Measurements from ENCODE around the gene UNC93B1.

The UNC93B1 gene

GRCh38 chr11:68014157-68014946 is 10.5 kb upstream of the UNC93B1 start:
- H3K4me3 ChIP-seq (ENCODE audit: low read depth, low read length), result no peak overlapping the region
- DNase-seq (ENCODE audit: low read depth), result peak; percentile 53
- no peak for TF ChIP-seq CTCF (IDR thresholded peaks at IDR 0.05; ENCODE audit: low read depth, low read length, missing control alignments)
- in situ Hi-C loops (cut with HindIII; ENCODE audit: low sequenced_read_pairs), result no loop called here

- H3K4me3 ChIP-seq (ENCODE audit: low read depth, low read length), result no peak overlapping the region
- in situ Hi-C loops (cut with HindIII; ENCODE audit: low sequenced_read_pairs), result no loop called here
- TF ChIP-seq CTCF (IDR thresholded peaks at IDR 0.05; ENCODE audit: low read depth, low read length, missing control alignments), result no peak
- no peak for DNase-seq (ENCODE audit: low read depth)
Measured at GRCh38 chr11:68013611-68014156, 9.8 kb upstream of the UNC93B1 start.

GRCh38 chr11:68012843-68013610 is 9.1 kb upstream of the UNC93B1 start:
- TF ChIP-seq CTCF (IDR thresholded peaks at IDR 0.05; ENCODE audit: low read depth, low read length, missing control alignments), result no peak
- H3K4me3 ChIP-seq (ENCODE audit: low read depth, low read length), result no peak overlapping the region
- DNase-seq (ENCODE audit: low read depth), result peak; percentile 95
- in situ Hi-C loops (cut with HindIII; ENCODE audit: low sequenced_read_pairs), result no loop called here

- no peak for DNase-seq (ENCODE audit: low read depth)
- TF ChIP-seq CTCF (IDR thresholded peaks at IDR 0.05; ENCODE audit: low read depth, low read length, missing control alignments), result no peak
- in situ Hi-C loops (cut with HindIII; ENCODE audit: low sequenced_read_pairs), result no loop called here
- H3K4me3 ChIP-seq (ENCODE audit: low read depth, low read length), result no peak overlapping the region
Measured at GRCh38 chr11:68012044-68012842, 8.3 kb upstream of the UNC93B1 start.

- no peak for TF ChIP-seq CTCF (IDR thresholded peaks at IDR 0.05; ENCODE audit: low read depth, low read length, missing control alignments)
- no peak for DNase-seq (ENCODE audit: low read depth)
- in situ Hi-C loops (cut with HindIII; ENCODE audit: low sequenced_read_pairs), result no loop called here
- H3K4me3 ChIP-seq (ENCODE audit: low read depth, low read length), result no peak overlapping the region
Measured at GRCh38 chr11:68011051-68011943, 7.4 kb upstream of the UNC93B1 start.
